SU-DHL-6 (cell line): ENCODE results near the gene CDH13.

Experiments used
- H2AFZ ChIP-seq: fragments of 200-600 bp; sonication (generic); 2 replicates; pipeline ENCODE4 v1.6.1; 2014; ENCODE audit warnings: low read depth, mild to moderate bottlenecking, moderate library complexity, mixed read lengths, antibody characterized with exemption, low read length; ENCODE audit not compliant: severe bottlenecking
- H3F3A ChIP-seq: fragments of 200-600 bp; shearing (Covaris generic); 2 replicates; pipeline ENCODE4 v1.6.0; 2016; ENCODE audit warnings: antibody characterized with exemption, mild to moderate bottlenecking; ENCODE audit not compliant: insufficient read depth
- H3K27ac ChIP-seq: fragments of 200-600 bp; sonication (generic); 2 replicates; pipeline ENCODE4 v1.5.1; 2016; ENCODE audit warnings: low read depth, mild to moderate bottlenecking, low read length, moderate library complexity, mixed read lengths
- H3K27me3 ChIP-seq: fragments of 200-600 bp; sonication (generic), shearing (Covaris generic); 2 replicates; pipeline ENCODE4 v1.6.0; 2014; ENCODE audit warnings: mild to moderate bottlenecking, low read length
- H3K36me3 ChIP-seq: fragments of 200-600 bp; sonication (generic); 2 replicates; pipeline ENCODE4 v1.6.1; 2014; ENCODE audit warnings: mild to moderate bottlenecking, low read length, mixed read lengths
- H3K4me2 ChIP-seq: fragments of 300-600, 200-600 bp; shearing (Covaris generic), sonication (generic); 2 replicates; pipeline ENCODE4 v1.6.0; 2014; ENCODE audit warnings: low read length, low read depth, mild to moderate bottlenecking; ENCODE audit not compliant: poor library complexity, severe bottlenecking
- H3K4me3 ChIP-seq: fragments of 200-600 bp; sonication (generic); 2 replicates; pipeline ENCODE4 v1.5.1; 2014; ENCODE audit warnings: antibody characterized with exemption, low read length, mild to moderate bottlenecking, mixed read lengths; ENCODE audit not compliant: insufficient read depth, poor library complexity, severe bottlenecking
- H3K79me2 ChIP-seq: fragments of 200-600 bp; sonication (generic); 2 replicates; pipeline ENCODE4 v1.6.1; 2014; ENCODE audit warnings: mild to moderate bottlenecking, low read length, moderate library complexity; ENCODE audit not compliant: insufficient read depth
- H3K9ac ChIP-seq: fragments of 200-600 bp; sonication (generic); 2 replicates; pipeline ENCODE4 v1.7.0; 2014; ENCODE audit warnings: mild to moderate bottlenecking, low read length
- H3K9me2 ChIP-seq: fragments of 200-600 bp; sonication (generic); replicated peaks from 2 replicates; pipeline ENCODE4 v1.6.1; 2014; ENCODE audit warnings: low read length; ENCODE audit not compliant: insufficient read depth
- H3K9me3 ChIP-seq: fragments of 200-600 bp; sonication (generic); 2 replicates; pipeline ENCODE4 v1.6.1; 2014; ENCODE audit warnings: low read length, mixed read lengths; ENCODE audit not compliant: insufficient read depth
- H4K20me1 ChIP-seq: fragments of 200-600 bp; sonication (generic); 2 replicates; pipeline ENCODE4 v1.6.1; 2014; ENCODE audit warnings: low read depth, mild to moderate bottlenecking, antibody characterized with exemption, low read length, moderate library complexity, mixed read lengths
- CTCF ChIP-seq: fragments of 200-600 bp; sonication (generic); IDR thresholded peaks from one replicate; pipeline ENCODE4 v1.5.1; 2017; ENCODE audit warnings: antibody characterized with exemption, mild to moderate bottlenecking, low read length, moderate library complexity; ENCODE audit not compliant: insufficient read depth, poor library complexity, severe bottlenecking
- EZH2phosphoT487 ChIP-seq: fragments of 200-600 bp; sonication (generic), shearing (Covaris generic); conservative IDR thresholded peaks from 2 replicates; pipeline ENCODE4 v1.6.1; 2018; ENCODE audit warnings: mild to moderate bottlenecking, antibody characterized with exemption, low read length, moderate library complexity, mixed read lengths

The CDH13 gene

GRCh38 chr16:83002351-83003334 is 375.9 kb downstream of the CDH13 start:
- Histone ChIP-seq H4K20me1 (no peaks in the 10 kb centered on the region), H3K4me2 (no peak overlapping the region), H3K36me3 (no peaks in the 10 kb centered on the region), H2AFZ (no peak overlapping the region), H3K4me3 (no peak overlapping the region), H3K27me3 (no peaks in the 10 kb centered on the region), H3K9ac (no peak overlapping the region), H3K9me2 (no peaks in the 10 kb centered on the region), H3K79me2 (no peaks in the 10 kb centered on the region), H3F3A (no peaks in the 10 kb centered on the region), H3K9me3 (no peaks in the 10 kb centered on the region), H3K27ac (no peak overlapping the region)
- no peak for TF ChIP-seq EZH2phosphoT487
- TF ChIP-seq CTCF = no peak

GRCh38 chr16:83004868-83005652 is 378.3 kb downstream of the CDH13 start:
- Histone ChIP-seq H3K36me3 (no peaks in the 10 kb centered on the region), H3K4me2 (no peak overlapping the region), H3K9me3 (no peaks in the 10 kb centered on the region), H3K4me3 (no peak overlapping the region), H3K27ac (no peak overlapping the region), H2AFZ (no peak overlapping the region), H3F3A (no peaks in the 10 kb centered on the region), H3K79me2 (no peaks in the 10 kb centered on the region), H3K9ac (no peak overlapping the region), H3K27me3 (no peaks in the 10 kb centered on the region), H4K20me1 (no peaks in the 10 kb centered on the region), H3K9me2 (no peaks in the 10 kb centered on the region)
- TF ChIP-seq EZH2phosphoT487 (no peak), CTCF (no peak)

- Histone ChIP-seq H3K9ac (no peak overlapping the region), H3K27me3 (no peaks in the 10 kb centered on the region), H3K4me2 (no peak overlapping the region)
These were observed 378.9 kb downstream of the CDH13 start for GRCh38 chr16:83005653-83006160.

More at GRCh38 chr16:83005653-83006160, 378.9 kb downstream of the CDH13 start:
- H3K4me3 ChIP-seq = no peak overlapping the region
- H3K36me3 ChIP-seq = no peaks in the 10 kb centered on the region
- H4K20me1 ChIP-seq = no peaks in the 10 kb centered on the region
- no peaks in the 10 kb centered on the region for H3F3A ChIP-seq
- no peak overlapping the region for H3K27ac ChIP-seq
- H3K9me3 ChIP-seq = 0 out of 2 replicates have a peak, but pooled peaks cover 3% of the 10 kb centered on the region
- H3K9me2 ChIP-seq = no peaks in the 10 kb centered on the region
- TF ChIP-seq EZH2phosphoT487 (no peak), CTCF (no peak)
- no peak overlapping the region for H2AFZ ChIP-seq
- H3K79me2 ChIP-seq = no peaks in the 10 kb centered on the region
